HG03025 (cell line): Measurements from ENCODE around the gene CEP44.
"Not testable (repeated sequence)": the region's sequence is repeated elsewhere in the genome, so short reads cannot be mapped to it uniquely, and the experiment has no call there.

Source experiments
- ATAC-seq: cut with Tn5 transposase; IDR thresholded peaks from one replicate; pipeline ENCODE4 v1.9.1; 2021; ENCODE audit warnings: mild to moderate bottlenecking, moderate library complexity; ENCODE audit not compliant: unreplicated experiment, low FRiP score

Gene CEP44

GRCh38 chr4:174283507-174284471, at the start of gene CEP44, which contains the start of gene FBXO8:
CEP44 (plus strand) TSS chr4:174283911; CDS start chr4:174299122, 15,211 bp downstream.
FBXO8 (minus strand) TSS chr4:174283667; CDS start chr4:174263092, 20,575 bp downstream.
- ATAC-seq: peak; percentile 68

- ATAC-seq: no peak
Observed at GRCh38 chr4:174236359-174236758, 47.4 kb upstream of the CEP44 start.

GRCh38 chr4:174241162-174241561, 42.5 kb upstream of the CEP44 start:
- no peak for ATAC-seq

- no peak for ATAC-seq
Observed at GRCh38 chr4:174244441-174244840, 39.3 kb upstream of the CEP44 start.

DNA sequence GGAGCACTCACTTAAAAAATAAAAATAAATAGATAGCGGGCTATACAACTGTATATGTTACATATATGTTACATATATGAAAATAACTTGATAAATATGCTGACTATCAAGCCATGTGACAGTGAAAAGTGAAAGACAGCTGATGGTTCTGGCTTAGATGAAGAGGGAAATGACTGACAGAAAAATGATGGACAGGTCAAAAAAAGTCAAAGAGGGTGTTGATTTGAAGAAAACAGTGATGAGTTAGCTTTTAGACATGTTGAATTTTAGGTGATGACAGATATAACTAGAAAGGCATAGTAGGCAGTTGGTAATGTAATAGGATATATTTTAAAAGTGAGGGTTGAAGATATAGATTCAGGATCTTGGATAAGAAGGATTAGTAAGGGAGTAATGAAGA, 38.0 kb upstream of the CEP44 start:
- ATAC-seq: no peak

DNA sequence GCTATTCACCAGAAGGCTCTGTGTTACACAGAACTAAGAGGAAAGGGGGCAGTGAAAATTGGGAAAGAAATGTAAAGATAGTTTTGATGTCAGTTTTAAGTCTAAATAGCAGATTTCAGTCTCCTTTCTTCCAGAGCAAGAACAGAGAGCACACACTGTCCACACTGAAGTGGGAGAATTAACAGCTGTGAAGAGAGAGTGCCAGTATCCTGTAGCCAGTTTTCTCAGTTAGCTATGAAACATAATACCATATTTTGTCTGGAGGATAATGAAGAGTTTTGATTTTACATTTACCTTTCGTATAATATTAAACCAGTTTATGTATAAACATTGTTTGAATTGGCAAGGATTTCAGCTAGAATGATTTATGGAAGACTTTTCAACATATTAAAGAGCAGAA, 35.3 kb upstream of the CEP44 start:
- ATAC-seq: no peak

DNA sequence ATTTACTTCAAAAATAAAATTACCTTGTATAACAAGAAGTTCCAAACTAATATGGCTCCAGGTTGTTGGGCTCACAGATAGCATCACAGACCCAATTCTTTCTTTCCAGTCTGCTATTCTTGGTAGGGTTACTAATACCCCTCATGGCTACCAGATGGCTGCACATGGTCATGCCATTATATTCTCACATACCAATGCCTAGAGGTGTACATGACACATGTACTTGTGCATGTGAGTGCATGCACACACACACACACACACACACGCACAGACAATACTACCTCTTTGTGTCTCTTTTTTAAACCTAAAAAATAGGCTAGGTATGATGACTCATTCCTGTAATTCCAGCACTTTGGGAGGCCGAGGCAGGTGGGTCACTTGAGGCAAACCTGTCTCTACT, 31.3 kb upstream of the CEP44 start:
- no peak for ATAC-seq

DNA sequence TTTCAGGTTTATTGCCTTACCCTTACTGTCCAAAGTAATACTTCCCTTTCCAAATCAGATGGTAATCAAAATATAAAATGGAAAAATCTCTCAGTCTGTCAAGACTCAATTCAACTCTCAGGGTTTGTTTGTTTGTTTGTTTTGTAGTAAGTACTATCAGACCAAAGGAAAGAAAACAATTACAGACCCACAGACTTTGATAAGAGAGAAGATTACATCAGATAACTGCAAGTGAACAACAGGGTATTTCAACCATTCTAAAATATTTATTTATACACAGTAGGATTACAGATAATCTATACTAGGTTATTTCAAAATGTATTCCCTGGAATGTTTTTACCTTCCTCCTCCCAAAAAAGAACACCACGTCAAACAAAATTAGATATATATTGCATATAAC, 29.1 kb upstream of the CEP44 start:
- no peak for ATAC-seq

DNA sequence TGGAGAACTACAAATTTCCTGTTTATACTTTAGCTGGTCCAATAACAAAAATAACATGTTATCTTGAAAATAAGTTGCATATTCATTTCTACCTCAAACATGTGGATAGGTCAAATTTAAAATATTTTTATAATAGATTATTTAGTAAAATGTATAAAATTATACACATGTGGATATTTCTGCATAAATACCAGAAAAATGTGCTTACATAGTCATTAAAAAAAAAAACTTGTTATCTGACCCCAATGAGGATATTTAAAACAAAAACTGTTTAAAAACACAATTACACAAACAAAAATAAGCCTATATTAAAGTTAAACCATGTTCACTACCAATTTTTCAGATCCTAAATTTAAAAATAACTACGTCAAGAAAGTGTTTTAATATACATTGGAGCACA, 28.3 kb upstream of the CEP44 start:
- ATAC-seq: no peak

DNA sequence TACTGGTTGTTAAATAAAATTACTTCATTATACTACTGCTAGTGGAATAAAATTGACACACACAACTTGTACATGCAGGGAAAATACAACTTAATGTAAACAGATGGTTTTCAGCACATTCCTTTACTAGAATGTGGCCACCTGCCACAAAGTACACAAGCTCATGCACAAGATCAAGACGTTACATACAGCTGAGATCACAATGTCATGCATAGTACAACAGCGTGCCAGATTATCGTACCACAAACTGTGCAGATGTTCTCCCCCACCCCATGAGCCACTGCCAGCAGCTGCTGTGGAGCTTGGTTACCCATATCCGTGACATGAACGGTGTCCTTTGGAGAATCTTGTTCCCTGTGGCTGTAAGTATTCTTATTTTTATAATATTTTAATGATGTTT, 27.9 kb upstream of the CEP44 start:
- ATAC-seq: no peak

DNA sequence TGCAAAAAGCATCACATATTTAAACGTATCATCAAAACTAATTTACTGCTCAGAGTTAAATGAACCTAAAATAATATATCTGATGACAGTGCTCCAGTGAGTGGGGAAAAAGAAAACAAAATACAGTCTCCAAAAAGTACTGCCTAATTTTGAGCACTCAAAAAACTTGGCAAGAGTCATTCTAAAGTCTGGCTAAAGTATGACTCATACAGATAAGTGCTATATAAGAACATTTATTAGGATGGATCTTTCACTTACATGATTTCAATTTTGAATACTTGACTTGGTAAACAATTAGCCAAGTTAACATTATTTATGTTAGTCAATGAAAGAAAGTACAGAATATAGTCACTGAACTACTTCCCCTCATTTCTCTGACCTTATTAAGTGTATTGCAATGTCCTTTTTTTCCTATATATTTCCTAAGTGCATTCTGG, 27.4 kb upstream of the CEP44 start:
- no peak for ATAC-seq

DNA sequence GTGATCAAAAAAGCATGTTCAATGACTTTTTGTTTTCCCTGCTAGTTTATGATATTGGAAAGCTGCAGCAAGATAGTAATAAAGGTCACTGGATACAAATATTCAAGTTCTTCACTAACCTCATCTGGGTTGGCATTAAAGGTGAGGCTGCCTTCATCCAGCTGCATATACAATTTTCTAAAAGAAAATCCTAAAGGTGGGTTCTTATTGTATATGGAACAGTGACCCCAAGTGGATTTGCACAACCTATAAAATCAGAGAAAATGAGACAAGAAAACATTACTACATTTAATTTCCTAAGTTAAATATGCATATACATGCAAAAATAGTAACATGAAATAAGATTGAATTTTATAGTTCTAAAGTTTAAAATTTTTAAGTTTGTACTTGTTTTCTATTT, 24.1 kb upstream of the CEP44 start:
- ATAC-seq: no peak

DNA sequence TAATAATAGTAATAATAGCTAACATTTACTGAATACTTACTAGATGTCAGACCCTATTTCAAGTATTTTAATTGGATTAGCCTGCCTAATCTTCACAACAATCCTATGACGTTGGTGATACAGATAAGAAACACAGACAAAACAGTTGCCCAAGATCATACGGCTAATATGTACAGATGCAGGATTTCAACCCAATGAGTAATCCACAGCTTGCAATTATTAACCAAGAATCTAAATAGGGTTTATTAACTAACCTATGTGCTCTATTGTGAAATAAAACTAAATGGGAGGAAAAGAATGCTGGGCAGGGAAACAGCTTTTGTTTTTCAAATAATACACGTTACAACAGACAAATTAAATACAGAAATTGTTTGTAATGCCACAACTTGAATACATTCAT, 23.6 kb upstream of the CEP44 start:
- no peak for ATAC-seq

GRCh38 chr4:174261432-174261831, 22.3 kb upstream of the CEP44 start:
- not testable (repeated sequence) for ATAC-seq

DNA sequence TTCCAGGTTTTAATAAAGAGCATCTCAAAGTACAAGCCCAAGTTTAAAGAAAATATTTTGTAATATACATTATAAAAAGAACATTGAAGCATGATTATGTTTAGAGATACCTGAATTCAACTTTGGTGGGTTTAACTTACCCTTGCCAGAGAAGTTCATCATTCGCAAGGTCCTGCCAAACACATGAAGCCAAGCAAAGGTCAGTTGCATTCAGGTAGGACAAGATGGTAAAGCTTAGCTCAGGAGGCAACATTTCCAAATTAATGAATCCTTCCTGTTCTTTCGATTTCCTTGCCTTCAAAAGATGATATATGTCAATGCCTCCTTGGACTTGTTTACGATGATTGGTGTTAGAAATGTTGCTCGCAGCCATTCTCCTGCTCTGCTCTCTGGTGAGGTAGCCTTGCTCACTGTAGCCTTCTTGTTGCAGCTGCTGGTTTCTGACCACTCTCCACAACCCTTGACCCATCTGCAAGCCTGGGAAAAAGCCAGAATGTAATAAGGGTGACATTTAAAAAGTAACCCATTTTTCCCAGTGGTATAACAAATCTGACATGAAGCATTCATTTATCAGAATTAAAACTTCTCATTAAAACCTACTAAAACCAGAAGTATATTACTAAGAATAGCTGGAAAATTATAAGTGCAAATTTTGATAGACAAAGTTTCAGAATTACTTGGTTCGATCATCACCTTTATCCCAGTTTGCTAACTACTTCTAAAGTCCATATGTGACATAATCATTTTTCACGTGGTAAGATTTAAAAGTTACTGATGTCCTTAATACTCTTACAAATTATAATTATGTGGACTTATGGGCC, 20.9 kb upstream of the CEP44 start:
- ATAC-seq: no peak

DNA sequence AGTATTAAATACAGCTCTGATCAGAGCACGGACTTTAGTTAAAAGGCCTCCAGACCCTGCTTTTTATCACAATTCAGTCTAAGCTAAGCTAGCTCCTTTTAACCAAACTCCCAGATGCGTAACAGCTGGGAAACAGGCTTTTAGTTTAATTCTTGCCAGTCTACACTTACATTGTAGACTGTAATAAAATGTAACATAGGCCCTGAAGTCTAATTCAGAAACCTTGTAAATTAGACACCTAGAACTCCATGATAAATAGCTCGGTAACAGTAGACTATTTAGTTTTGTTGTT, 20.3 kb upstream of the CEP44 start:
- no peak for ATAC-seq

- ATAC-seq: peak; percentile 41
Observed at GRCh38 chr4:174265916-174266315, 17.8 kb upstream of the CEP44 start.

DNA sequence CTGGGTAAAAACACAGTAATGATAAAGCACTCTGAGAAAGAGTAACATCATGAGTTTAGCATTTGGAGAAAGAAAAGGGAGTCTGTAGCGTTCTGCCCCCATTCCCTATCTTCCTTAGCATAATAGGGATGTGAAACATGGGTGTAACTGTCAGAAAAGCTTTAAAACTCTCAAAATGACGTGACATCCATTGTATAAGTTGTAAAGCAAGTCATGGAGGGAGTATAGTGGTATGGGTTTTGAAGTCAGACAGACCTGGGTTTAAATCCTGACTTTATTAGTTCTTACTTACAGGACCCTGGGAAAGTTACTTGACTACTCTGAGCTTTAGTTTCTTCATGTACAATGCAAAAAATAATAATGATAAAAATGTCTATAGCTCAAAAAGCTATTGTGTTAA, 17.3 kb upstream of the CEP44 start:
- ATAC-seq: peak; percentile 60

DNA sequence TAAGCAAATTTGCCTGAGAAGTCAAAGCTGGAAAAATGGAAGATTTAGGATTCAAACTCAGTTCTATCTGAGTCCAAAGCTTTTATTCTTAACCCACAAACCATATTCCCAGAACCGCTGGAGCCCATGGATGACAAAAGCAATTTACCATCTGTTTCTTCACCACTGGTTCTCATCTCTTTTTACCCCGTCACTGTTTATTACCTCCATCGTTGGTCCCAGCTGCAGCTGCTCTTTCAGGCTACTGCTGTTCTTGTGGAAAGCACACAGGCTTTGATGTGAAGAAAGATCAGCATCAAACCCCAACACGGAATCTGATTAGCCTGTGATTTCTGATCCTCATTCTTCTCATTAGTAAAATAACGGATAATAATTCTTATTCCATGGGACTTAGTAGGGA, 9.8 kb upstream of the CEP44 start:
- no peak for ATAC-seq

- no peak for ATAC-seq
Observed at GRCh38 chr4:174274436-174274835, 9.3 kb upstream of the CEP44 start.

GRCh38 chr4:174275101-174275500, 8.6 kb upstream of the CEP44 start:
- no peak for ATAC-seq

DNA sequence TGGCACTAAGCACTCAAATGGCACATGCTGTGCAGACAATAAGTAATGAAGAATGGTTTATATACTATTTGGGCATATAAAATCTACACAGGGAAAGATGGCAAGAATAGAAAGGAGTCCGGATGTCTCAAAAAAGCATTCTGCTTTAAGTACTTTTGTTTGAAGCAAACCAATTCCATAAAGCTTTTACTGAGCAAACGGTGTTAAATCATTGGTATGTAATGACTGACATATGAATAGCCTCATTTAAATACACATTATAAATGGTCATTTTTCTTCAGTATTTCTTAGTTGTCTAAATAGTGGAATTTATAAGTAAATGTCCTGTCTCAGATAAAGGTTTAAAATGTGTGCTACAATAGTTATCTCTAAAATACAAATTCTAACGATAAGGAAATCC, 6.3 kb upstream of the CEP44 start:
- no peak for ATAC-seq
